HG02678 (cell line): ENCODE measurements around the gene CYP24A1.

Source experiments
- ATAC-seq: cut with Tn5 transposase; IDR thresholded peaks from one replicate; pipeline ENCODE4 v1.9.1; 2021; ENCODE audit warnings: mild to moderate bottlenecking, moderate library complexity; ENCODE audit not compliant: unreplicated experiment

The CYP24A1 gene

GRCh38 chr20:54158856-54159418 is 14.8 kb downstream of the CYP24A1 start:
- ATAC-seq: no peak

GRCh38 chr20:54158226-54158625 is 15.6 kb downstream of the CYP24A1 start:
- ATAC-seq: no peak

GRCh38 chr20:54156981-54157835 is 16.6 kb downstream of the CYP24A1 start:
- ATAC-seq: no peak

- ATAC-seq: no peak
Measured at GRCh38 chr20:54156522-54156921, 17.3 kb downstream of the CYP24A1 start.

- no peak for ATAC-seq
Measured at GRCh38 chr20:54155736-54156317, 18.0 kb downstream of the CYP24A1 start.

- ATAC-seq: no peak
Measured at GRCh38 chr20:54154439-54154838, 19.3 kb downstream of the CYP24A1 start.

GRCh38 chr20:54153847-54154246 is 19.9 kb downstream of the CYP24A1 start:
- ATAC-seq: no peak

- ATAC-seq: no peak
Measured at GRCh38 chr20:54153041-54153327, 20.8 kb downstream of the CYP24A1 start.

- ATAC-seq: no peak
Measured at GRCh38 chr20:54152227-54153040, 21.4 kb downstream of the CYP24A1 start.

GRCh38 chr20:54151511-54152226 is 22.1 kb downstream of the CYP24A1 start:
- ATAC-seq: no peak

GRCh38 chr20:54151075-54151439 is 22.7 kb downstream of the CYP24A1 start:
- ATAC-seq: no peak

- no peak for ATAC-seq
Measured at GRCh38 chr20:54149765-54150264, 24.0 kb downstream of the CYP24A1 start.

- ATAC-seq: no peak
Measured at GRCh38 chr20:54148947-54149764, 24.6 kb downstream of the CYP24A1 start.

- no peak for ATAC-seq
Measured at GRCh38 chr20:54146672-54147071, 27.1 kb downstream of the CYP24A1 start.

GRCh38 chr20:54144847-54145414 is 28.9 kb downstream of the CYP24A1 start:
- no peak for ATAC-seq

- ATAC-seq: no peak
Measured at GRCh38 chr20:54140927-54141566, 32.7 kb downstream of the CYP24A1 start.

- ATAC-seq: no peak
Measured at GRCh38 chr20:54140486-54140885, 33.3 kb downstream of the CYP24A1 start.

- ATAC-seq: no peak
Measured at GRCh38 chr20:54140067-54140466, 33.7 kb downstream of the CYP24A1 start.

GRCh38 chr20:54139188-54139587 is 34.6 kb downstream of the CYP24A1 start:
- no peak for ATAC-seq
